Astrocyte (in vitro differentiated cells and primary cell): ENCODE results near the gene NPHP4. TPM values are rescaled to one million over a fixed set of nuclear protein-coding genes. Genes with fewer than 3 reads are reported as not detected.

Experiments used
- DNase-seq: peaks from one replicate; pipeline ENCODE4 v3.0.0-alpha.2; 2010; ENCODE audit warnings: low read depth
- FAIRE-seq: peaks from 2 replicates; lab custom pipeline; 2011; peaks lifted over from hg19 to GRCh38; lab: Jason Lieb, UNC
- H2AFZ ChIP-seq: 2 replicates; pipeline ENCODE4 v1.6.0; 2012; ENCODE audit warnings: low read depth, low read length, inconsistent platforms
- H3K27ac ChIP-seq: 2 replicates; pipeline ENCODE4 v1.5.1; 2011; ENCODE audit warnings: low read depth, low read length, inconsistent platforms
- H3K27me3 ChIP-seq: 2 replicates; pipeline ENCODE4 v1.6.0; 2011; ENCODE audit warnings: low read length, inconsistent platforms; ENCODE audit not compliant: insufficient read depth
- H3K36me3 ChIP-seq: 2 replicates; pipeline ENCODE4 v1.5.1; 2011; ENCODE audit warnings: low read length, inconsistent platforms; ENCODE audit not compliant: insufficient read depth
- H3K4me1 ChIP-seq: 2 replicates; pipeline ENCODE4 v1.5.1; 2011; ENCODE audit warnings: low read length, inconsistent platforms; ENCODE audit not compliant: insufficient read depth
- H3K4me2 ChIP-seq: 2 replicates; pipeline ENCODE4 v1.6.0; 2012; ENCODE audit warnings: low read length, inconsistent platforms
- H3K4me3 ChIP-seq: 2 replicates; pipeline ENCODE4 v1.5.1; 2011; ENCODE audit warnings: low read depth, mild to moderate bottlenecking, low read length, inconsistent platforms; ENCODE audit not compliant: insufficient read depth
- H3K79me2 ChIP-seq: 2 replicates; pipeline ENCODE4 v1.6.0; 2012; ENCODE audit warnings: mild to moderate bottlenecking, low read length, inconsistent platforms; ENCODE audit not compliant: insufficient read depth
- H3K9ac ChIP-seq: 2 replicates; pipeline ENCODE4 v1.6.0; 2012; ENCODE audit warnings: mild to moderate bottlenecking, low read length, inconsistent platforms
- H3K9me3 ChIP-seq: 2 replicates; pipeline ENCODE4 v1.5.1; 2012; ENCODE audit warnings: low read depth, mild to moderate bottlenecking, low read length, inconsistent platforms; ENCODE audit not compliant: insufficient read depth
- H4K20me1 ChIP-seq: 2 replicates; pipeline ENCODE4 v1.6.0; 2012; ENCODE audit warnings: low read length, inconsistent platforms; ENCODE audit not compliant: insufficient read depth
- H3K27ac Mint-ChIP-seq: one replicate; pipeline ENCODE4 v1.8.0; 2021; ENCODE audit warnings: mild to moderate bottlenecking, mixed read lengths; ENCODE audit not compliant: unreplicated experiment
- H3K27me3 Mint-ChIP-seq: one replicate; pipeline ENCODE4 v1.8.0; 2021; ENCODE audit warnings: low read depth, mixed read lengths; ENCODE audit not compliant: unreplicated experiment
- H3K36me3 Mint-ChIP-seq: one replicate; pipeline ENCODE4 v1.8.0; 2021; ENCODE audit warnings: low read depth, mixed read lengths; ENCODE audit not compliant: unreplicated experiment
- H3K4me1 Mint-ChIP-seq: one replicate; pipeline ENCODE4 v1.8.0; 2021; ENCODE audit warnings: low read depth, mixed read lengths; ENCODE audit not compliant: unreplicated experiment
- H3K4me3 Mint-ChIP-seq: one replicate; pipeline ENCODE4 v1.8.0; 2021; ENCODE audit warnings: mild to moderate bottlenecking, moderate library complexity, mixed read lengths; ENCODE audit not compliant: unreplicated experiment
- H3K9me3 Mint-ChIP-seq: one replicate; pipeline ENCODE4 v1.8.0; 2021; ENCODE audit warnings: mild to moderate bottlenecking, mixed read lengths; ENCODE audit not compliant: unreplicated experiment
- EZH2 ChIP-seq: IDR thresholded peaks from 2 replicates; pipeline ENCODE4 v1.6.1; 2012; ENCODE audit warnings: mild to moderate bottlenecking, low read length, inconsistent platforms; ENCODE audit not compliant: insufficient read depth
- total RNA-seq: library from RNA; stranded (reverse); gene quantifications from 2 replicates; pipeline ENCODE4 v1.2.1, GENCODE V29; 2021
- TF ChIP-seq, protein P1 (sequence below): IDR thresholded peaks from 2 replicates; pipeline ENCODE4 v1.5.1; 2011; ENCODE audit warnings: low read depth, mild to moderate bottlenecking, inconsistent platforms, low read length, moderate library complexity; ENCODE audit not compliant: insufficient read depth

NPHP4 gene
- total RNA-seq, 1 donor from 2014 or later: 8.4 TPM

DNA sequence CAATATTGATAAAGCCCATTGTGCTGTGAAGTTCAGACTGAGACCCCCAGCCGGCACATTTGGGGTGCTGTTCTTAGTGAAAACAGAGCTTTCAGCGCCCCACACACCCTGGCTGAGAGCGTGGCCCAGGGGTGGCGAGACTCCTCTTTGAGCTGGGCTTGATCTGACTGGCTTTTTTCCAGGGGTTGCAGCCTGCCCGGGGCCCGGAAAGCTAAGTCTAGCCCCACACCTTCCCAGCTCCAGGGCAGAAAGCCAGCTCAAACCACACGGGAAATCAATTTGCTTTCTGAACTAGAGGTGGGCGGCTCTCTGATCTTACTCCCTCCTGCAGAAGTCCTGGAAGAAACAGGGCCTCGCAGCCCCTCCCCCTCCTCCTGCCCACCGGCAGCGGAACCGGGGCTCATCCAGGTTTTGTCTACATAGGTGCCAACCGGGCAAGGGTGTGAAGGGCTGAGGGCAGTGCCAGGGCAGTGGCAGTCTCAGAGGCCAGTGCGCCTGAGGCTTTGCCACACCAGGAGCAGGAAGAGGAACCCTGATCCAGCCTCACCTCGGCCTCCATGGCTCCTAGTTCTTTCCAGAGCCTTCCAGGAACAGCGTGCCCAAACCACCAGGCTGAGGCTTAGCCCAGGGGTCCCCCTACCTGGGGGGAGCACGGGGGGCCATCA is 155.3 kb downstream of the NPHP4 start:
- Histone ChIP-seq H3K4me2 (no peak overlapping the region), H3K27me3 (no peaks in the 10 kb centered on the region), H2AFZ (no peak overlapping the region), H3K27ac (no peak overlapping the region), H4K20me1 (no peaks in the 10 kb centered on the region), H3K4me3 (no peak overlapping the region), H3K9ac (no peak overlapping the region), H3K36me3 (no peaks in the 10 kb centered on the region), H3K9me3 (no peaks in the 10 kb centered on the region), H3K4me1 (no peaks in the 10 kb centered on the region), H3K79me2 (no peaks in the 10 kb centered on the region)
- FAIRE-seq: no peak
- no peaks in the 10 kb centered on the region for H3K36me3 Mint-ChIP-seq
- no peak overlapping the region for H3K27ac Mint-ChIP-seq
- no peak overlapping the region for H3K4me3 Mint-ChIP-seq
- TF ChIP-seq, protein P1, sequence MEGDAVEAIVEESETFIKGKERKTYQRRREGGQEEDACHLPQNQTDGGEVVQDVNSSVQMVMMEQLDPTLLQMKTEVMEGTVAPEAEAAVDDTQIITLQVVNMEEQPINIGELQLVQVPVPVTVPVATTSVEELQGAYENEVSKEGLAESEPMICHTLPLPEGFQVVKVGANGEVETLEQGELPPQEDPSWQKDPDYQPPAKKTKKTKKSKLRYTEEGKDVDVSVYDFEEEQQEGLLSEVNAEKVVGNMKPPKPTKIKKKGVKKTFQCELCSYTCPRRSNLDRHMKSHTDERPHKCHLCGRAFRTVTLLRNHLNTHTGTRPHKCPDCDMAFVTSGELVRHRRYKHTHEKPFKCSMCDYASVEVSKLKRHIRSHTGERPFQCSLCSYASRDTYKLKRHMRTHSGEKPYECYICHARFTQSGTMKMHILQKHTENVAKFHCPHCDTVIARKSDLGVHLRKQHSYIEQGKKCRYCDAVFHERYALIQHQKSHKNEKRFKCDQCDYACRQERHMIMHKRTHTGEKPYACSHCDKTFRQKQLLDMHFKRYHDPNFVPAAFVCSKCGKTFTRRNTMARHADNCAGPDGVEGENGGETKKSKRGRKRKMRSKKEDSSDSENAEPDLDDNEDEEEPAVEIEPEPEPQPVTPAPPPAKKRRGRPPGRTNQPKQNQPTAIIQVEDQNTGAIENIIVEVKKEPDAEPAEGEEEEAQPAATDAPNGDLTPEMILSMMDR: no peak
- no peak for TF ChIP-seq EZH2
- H3K27me3 Mint-ChIP-seq: peaks cover 51% of the 10 kb centered on the region
- no peak for DNase-seq
- no peaks in the 10 kb centered on the region for H3K4me1 Mint-ChIP-seq
- no peaks in the 10 kb centered on the region for H3K9me3 Mint-ChIP-seq

- Histone ChIP-seq H3K79me2 (no peaks in the 10 kb centered on the region), H4K20me1 (no peaks in the 10 kb centered on the region), H2AFZ (no peak overlapping the region), H3K4me3 (no peak overlapping the region), H3K4me1 (no peaks in the 10 kb centered on the region), H3K36me3 (no peaks in the 10 kb centered on the region), H3K9me3 (no peaks in the 10 kb centered on the region), H3K27ac (no peak overlapping the region), H3K4me2 (no peak overlapping the region), H3K27me3 (no peaks in the 10 kb centered on the region), H3K9ac (no peak overlapping the region)
- H3K36me3 Mint-ChIP-seq: no peaks in the 10 kb centered on the region
- no peaks in the 10 kb centered on the region for H3K4me1 Mint-ChIP-seq
- TF ChIP-seq, protein P1: no peak
- no peak for TF ChIP-seq EZH2
- H3K27ac Mint-ChIP-seq: no peak overlapping the region
- DNase-seq (no peak), FAIRE-seq (no peak)
- no peaks in the 10 kb centered on the region for H3K9me3 Mint-ChIP-seq
- no peak overlapping the region for H3K4me3 Mint-ChIP-seq
- H3K27me3 Mint-ChIP-seq: peaks cover 59% of the 10 kb centered on the region
Observed at GRCh38 chr1:5835179-5835562, 157.1 kb downstream of the NPHP4 start.

DNA sequence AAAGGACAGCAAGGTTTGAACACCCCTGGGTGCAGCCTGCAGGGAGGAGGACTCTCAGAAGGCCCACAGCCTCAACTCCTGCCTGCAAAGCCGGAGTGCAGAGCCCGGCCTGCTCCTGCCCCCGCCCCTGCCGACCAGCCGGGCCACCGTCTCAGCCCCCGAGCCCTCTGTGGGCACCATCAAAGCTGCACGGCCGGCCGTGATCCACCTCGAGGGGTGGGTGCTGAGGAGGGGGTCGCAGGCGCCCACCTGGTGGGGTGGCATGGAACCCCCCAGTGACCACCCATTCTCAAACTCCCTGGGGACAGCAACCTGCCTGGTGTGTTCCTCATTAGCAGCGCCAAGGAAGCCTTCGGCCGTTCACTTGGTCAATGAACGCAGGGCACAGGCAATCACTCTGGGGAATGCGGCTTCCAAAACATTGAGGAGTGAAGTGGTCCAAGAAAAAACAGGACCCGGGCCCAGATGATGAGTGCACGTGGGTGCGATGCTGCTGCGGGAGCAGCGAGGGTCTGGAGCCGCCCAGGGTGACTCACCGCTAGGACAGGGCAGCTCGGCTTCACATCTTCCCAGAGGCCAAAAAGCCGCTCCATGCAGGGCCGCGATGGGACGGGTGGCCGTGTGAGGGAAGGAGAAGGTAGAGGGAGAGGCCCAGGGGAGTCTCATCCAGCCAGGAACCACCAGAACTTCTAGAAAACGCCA is 157.6 kb downstream of the NPHP4 start:
- Mint-ChIP-seq H3K9me3 (no peaks in the 10 kb centered on the region), H3K27me3 (peaks cover 54% of the 10 kb centered on the region), H3K27ac (no peak overlapping the region), H3K36me3 (no peaks in the 10 kb centered on the region), H3K4me3 (no peak overlapping the region), H3K4me1 (no peaks in the 10 kb centered on the region)
- no peak overlapping the region for H3K4me2 ChIP-seq
- FAIRE-seq (no peak), DNase-seq (no peak)
- H3K27me3 ChIP-seq: no peaks in the 10 kb centered on the region
- H3K27ac ChIP-seq: no peak overlapping the region
- H3K4me3 ChIP-seq: no peak overlapping the region
- no peaks in the 10 kb centered on the region for H3K79me2 ChIP-seq
- no peaks in the 10 kb centered on the region for H3K4me1 ChIP-seq
- no peak overlapping the region for H3K9ac ChIP-seq
- no peak for TF ChIP-seq EZH2
- no peak overlapping the region for H2AFZ ChIP-seq
- H3K36me3 ChIP-seq: no peaks in the 10 kb centered on the region
- H4K20me1 ChIP-seq: no peaks in the 10 kb centered on the region
- H3K9me3 ChIP-seq: no peaks in the 10 kb centered on the region
